Midbrain (tissue), 1 donor: Measurements from ENCODE around the gene NDUFB10.
"Not testable (repeated sequence)": the region's sequence is repeated elsewhere in the genome, so short reads cannot be mapped to it uniquely, and the experiment has no call there.

Source experiments
- DNase-seq: peaks from one replicate; lab custom pipeline; 2025; lab: John Stamatoyannopoulos, UW

NDUFB10 gene

DNA sequence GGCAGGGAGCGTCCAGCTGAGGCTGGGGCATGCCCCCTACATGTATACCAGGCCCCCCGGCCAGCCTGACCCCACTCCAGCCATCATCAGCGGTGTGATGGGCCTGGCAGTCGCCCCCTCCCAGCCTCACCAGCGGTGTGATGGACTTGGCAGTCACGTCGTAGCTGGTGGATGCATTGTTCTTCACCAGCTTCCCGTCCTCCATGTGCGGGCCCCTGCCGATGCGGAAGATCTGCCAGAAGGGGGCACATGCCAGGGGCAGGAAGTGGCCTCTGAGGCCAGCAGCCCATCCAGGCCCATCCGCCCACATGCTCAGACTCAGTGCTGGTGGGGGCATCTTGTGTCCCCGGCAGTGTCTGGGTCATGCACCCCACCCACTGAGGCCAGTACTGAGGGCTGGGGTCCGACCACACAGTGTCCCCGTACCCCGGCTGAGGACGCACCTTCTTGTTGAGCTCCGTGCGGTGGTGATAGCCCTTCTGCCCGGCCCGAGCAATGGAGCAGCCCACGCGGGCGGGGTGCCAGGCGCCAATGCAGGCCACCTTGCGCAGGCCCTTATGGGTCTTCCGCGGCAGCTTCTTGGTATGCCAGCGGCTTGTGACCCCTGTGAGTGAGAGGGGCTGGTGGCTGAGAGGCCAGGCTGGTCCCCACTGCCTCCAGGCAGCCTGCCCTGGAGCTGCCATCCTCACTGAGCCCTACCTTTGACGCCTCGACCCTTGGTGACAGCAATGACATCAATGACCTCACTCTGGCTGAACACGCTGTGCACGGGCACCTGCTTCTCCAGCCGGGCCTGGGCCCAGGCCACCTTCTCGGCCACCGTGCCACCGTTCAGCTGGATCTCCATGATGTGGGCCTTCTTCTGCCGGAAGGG, 12.6 kb upstream of the NDUFB10 start:
- no peak for DNase-seq

DNA sequence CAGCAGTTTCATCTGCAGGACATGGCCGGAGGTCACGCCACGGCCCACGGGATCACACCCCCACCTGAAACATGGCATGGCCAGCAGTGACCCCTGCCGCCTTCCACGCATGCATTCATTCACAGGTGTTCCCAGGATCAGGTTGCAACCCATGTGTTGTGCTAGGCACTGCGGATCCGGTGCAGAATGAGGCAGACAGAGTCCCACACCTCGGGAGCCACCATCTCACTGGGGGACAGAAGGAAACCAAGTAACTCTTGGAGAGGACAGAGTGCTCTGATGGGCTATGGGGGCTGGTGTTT, 12.0 kb upstream of the NDUFB10 start:
- DNase-seq = no peak

DNA sequence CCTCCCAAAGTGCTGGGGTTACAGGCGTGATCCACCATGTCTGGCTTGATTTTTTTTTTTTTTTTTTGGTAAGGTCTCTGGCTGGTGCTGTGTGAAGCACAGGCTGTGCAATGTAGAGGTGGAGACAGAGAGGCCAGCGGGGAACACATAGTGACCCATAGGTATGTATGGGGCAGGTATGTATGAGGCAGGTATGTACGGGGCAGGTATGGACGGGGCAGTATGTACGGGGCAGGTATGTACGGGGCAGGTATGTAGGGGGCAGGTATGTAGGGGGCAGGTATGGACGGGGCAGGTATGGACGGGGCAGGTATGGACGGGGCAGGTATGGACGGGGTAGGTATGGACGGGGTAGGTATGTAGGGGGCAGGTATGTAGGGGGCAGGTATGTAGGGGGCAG, 9.8 kb upstream of the NDUFB10 start:
- DNase-seq = no peak

DNA sequence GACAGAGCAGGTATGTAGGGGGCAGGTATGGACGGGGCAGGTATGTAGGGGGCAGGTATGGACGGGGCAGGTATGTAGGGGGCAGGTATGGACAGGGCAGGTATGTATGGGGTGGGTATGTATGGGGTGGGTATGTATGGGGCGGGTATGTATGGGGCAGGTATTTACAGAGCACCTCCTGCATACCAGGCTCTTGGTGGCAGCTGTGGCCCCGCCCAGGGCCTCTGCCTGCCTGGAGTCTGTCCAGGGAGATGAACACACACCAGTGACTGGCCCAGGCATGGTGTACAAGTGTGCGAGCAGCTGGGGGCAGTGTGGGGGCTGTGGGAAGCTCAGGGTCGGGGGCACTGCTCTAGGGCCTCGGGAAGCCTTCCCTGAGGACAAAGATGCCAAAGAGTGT, 9.3 kb upstream of the NDUFB10 start:
- no peak for DNase-seq

DNA sequence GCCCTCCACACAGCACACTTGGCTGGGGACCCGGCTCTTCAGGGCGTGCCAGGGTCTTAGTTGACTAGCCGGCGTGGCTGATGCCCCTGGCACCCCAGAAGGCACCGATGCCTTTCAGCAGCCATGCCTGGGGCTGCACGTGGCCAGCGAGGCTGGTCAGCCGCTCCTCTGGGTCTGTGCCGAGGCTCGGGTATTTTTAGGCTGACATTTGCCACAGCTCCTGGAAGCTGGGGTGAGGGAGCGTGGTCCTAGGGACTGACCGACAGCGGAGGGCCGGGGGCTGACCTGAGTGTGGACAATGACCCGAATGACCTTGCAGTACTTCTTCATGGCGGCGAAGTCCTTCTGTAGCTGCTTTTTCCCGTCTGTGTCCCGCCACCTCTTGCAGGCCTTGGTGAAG, 8.8 kb upstream of the NDUFB10 start:
- DNase-seq = no peak

DNA sequence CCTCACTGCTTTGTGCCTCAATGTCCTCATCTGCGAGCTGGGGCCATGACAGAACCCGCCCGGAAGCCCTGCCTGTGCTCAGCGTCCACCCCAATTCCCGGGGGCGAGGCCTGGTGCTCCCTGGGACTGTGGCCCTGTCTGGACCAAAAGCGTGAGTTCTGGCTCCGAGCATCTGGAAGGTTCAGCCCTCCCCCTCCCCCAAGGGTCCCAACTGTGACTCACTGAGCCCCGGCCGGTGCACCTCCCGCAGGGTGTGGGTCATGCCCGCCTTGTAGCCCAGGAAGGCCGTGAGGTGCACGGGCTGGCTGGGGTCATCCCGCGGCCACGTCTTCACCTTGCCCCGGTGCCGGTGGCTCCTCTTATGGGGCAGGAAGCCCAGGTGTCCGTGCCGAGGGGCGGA, 5.6 kb upstream of the NDUFB10 start:
- no peak for DNase-seq

- not testable (repeated sequence) for DNase-seq
These were observed 1.8 kb upstream of the NDUFB10 start for GRCh38 chr16:1957434-1958142.

DNA sequence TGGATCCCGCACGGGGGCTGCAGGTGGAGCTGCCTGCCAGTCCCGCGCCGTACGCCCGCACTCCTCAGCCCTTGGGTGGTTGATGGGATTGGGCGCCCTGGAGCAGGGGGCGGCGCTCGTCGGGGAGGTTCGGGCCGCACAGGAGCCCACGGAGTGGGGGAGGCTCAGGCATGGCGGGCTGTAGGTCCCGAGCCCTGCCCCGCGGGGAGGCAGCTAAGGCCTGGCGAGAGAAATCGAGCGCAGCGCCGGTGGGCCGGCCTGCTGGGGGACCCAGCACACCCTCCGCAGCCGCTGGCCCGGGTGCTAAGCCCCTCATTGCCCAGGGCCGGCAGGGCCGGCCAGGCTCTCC, 1.2 kb upstream of the NDUFB10 start:
- DNase-seq = not testable (repeated sequence)

GRCh38 chr16:1958715-1959268, 546 bp upstream of the NDUFB10 start:
- DNase-seq = no peak

GRCh38 chr16:1960665-1961630, 1.6 kb downstream of the NDUFB10 start:
- DNase-seq = no peak

DNA sequence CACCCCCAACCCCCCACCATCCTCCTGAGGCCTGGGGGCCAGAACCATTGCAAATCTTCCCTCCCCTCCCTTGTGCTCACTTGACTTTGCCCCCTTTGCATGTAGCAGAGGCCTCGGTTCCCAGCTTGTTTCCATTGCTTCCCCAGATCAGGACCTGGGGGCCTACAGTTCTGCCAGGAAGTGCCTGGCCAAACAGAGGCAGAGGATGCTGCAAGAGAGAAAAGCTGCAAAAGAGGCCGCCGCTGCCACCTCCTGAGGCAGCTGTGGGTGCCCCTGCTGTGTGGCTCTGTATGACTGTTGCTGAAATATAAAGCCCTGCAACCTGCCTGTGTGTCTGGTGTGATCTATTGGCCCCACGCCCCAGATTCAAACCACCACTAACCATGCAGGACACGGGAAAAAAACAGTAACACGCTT, 2.3 kb downstream of the NDUFB10 start:
- DNase-seq = no peak

- DNase-seq = not testable (repeated sequence)
These were observed 3.1 kb downstream of the NDUFB10 start for GRCh38 chr16:1962161-1963153.

- no peak for DNase-seq
These were observed 4.6 kb downstream of the NDUFB10 start for GRCh38 chr16:1963806-1964505.

- DNase-seq = peak; percentile 99
These were observed 5.4 kb downstream of the NDUFB10 start, which contains the start of gene RPS2 for GRCh38 chr16:1964506-1965395. Gene RPS2 (minus strand): TSS chr16:1964826. CDS start chr16:1964625, 201 bp downstream.

DNA sequence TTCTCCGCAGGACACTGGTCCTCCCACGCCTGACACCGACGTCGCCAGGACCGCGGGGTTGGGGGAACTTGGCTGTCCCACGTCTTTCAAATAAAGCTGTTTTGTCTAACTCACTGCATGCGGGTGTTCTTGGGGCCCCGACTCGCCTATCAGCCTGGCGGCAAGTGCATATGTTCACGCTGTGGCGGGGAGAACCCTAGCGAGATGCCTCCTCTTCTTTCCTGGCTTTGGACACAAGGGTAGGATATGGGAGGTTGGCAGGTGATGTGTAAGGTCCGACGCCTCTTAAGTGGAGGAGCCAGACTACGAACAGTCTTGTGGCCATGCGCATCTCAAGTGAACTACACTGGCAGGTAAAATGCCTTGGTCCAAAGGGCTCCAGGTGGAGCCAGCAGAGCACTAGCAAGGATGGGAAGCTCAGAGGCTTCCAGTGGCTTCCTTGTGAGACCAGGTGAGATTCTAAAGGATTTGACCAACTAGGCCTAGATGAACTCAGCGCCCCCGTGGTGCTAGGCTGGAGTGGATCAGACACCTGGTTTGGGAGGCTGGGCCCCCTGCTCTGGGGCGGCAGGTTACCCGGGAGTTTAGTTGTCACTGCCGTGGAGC, 6.2 kb downstream of the NDUFB10 start:
- no peak for DNase-seq

GRCh38 chr16:1966460-1966859, 7.1 kb downstream of the NDUFB10 start, which contains the start of gene RNF151:
Gene RNF151 (plus strand): TSS chr16:1966856. CDS start chr16:1966882, 26 bp downstream.
- DNase-seq = no peak

- no peak for DNase-seq
These were observed 9.0 kb downstream of the NDUFB10 start for GRCh38 chr16:1968146-1968953.
